ENCODE results near the gene SUSD1. TPM values are rescaled to one million over a fixed set of nuclear protein-coding genes. Genes with fewer than 3 reads are reported as not detected.

Gene SUSD1
- total and polyA plus RNA-seq, 9 of the 15 experiments (the other 6 are each of a cell fraction or from before 2014, with no cell fraction given) = 10.9 to 44.4 (median 36.1) TPM

GRCh38 chr9:112093147-112093869 is 81.8 kb downstream of the SUSD1 start (continued):
- no peak for TF ChIP-seq PBX2 (CRISPR knock-in tag; IDR thresholded peaks at IDR 0.05; ENCODE audit: low read depth)
- TF ChIP-seq PBX2 (tag; conservative IDR thresholded peaks at IDR 0.05; ENCODE audit: low read depth) = peak; percentile 64; the same call in 1 of the 2 replicates
- no peak for TF ChIP-seq KLF13 (tag; IDR thresholded peaks at IDR 0.05; ENCODE audit: borderline replicate concordance, low read depth)
- TF ChIP-seq XRCC5 (IDR thresholded peaks at IDR 0.05; ENCODE audit: low read depth, low read length) = no peak
- TF ChIP-seq POLR2AphosphoS2 (IDR thresholded peaks at IDR 0.05; ENCODE audit: low read length) = no peak
- TF ChIP-seq ARNT (IDR thresholded peaks at IDR 0.05) = 0 out of 4 replicates have a peak, but pooled peaks of 1 of the 2 experiments have one; percentile 36
- no peak for TF ChIP-seq CCAR2 (IDR thresholded peaks at IDR 0.05; ENCODE audit: low read depth, low read length)
- peak; percentile 39; the same call in 1 of the 2 replicates for TF ChIP-seq BCOR (IDR thresholded peaks at IDR 0.05)
- TF ChIP-seq ASH1L (IDR thresholded peaks at IDR 0.05; ENCODE audit: borderline replicate concordance, low read depth, partially characterized antibody) = no peak
- TF ChIP-seq ZNF639 (CRISPR knock-in tag; conservative IDR thresholded peaks at IDR 0.05 in 1 of 2, IDR thresholded peaks at IDR 0.05 in 1 of 2) = 0 out of 4 replicates have a peak, but pooled peaks of 1 of the 2 experiments have one; percentile 37
- TF ChIP-seq HDGF (IDR thresholded peaks at IDR 0.05) = no peak
- TF ChIP-seq C11orf30 (IDR thresholded peaks at IDR 0.05; ENCODE audit: low read depth) = no peak
- peak; percentile 84 for TF ChIP-seq STAT5A (IDR thresholded peaks at IDR 0.05; ENCODE audit: borderline replicate concordance, low read length)
- no peak for TF ChIP-seq ELF2 (CRISPR knock-in tag; IDR thresholded peaks at IDR 0.05)
- TF ChIP-seq TAF15 (IDR thresholded peaks at IDR 0.05; ENCODE audit: low read depth, low read length) = no peak
- TF ChIP-seq RCOR1 (IDR thresholded peaks at IDR 0.05; ENCODE audit: borderline replicate concordance in 1 of 2, low read depth in 2 of 2, low read length in 2 of 2) = peak in 1 of 2 experiments; percentile 58; a peak in 1 of 4 replicates
- peak; percentile 87 for TF ChIP-seq MTA2 (IDR thresholded peaks at IDR 0.05; ENCODE audit: low read depth)
- TF ChIP-seq ARID1B (IDR thresholded peaks at IDR 0.05) = peak; percentile 93
- peak in 1 of 2 experiments; percentile 78; a peak in 1 of 4 replicates for TF ChIP-seq ZMIZ1 (IDR thresholded peaks at IDR 0.05; ENCODE audit: low read depth in 2 of 2, low read length in 2 of 2)

Measured in K562 (cell line).